ENCODE data around the gene FERMT3. TPM values are rescaled to one million over a fixed set of nuclear protein-coding genes. Genes with fewer than 3 reads are reported as not detected.
A peak's percentile ranks its signal among the peaks of the same experiment; 100 is the strongest.

Gene FERMT3
- total and polyA plus RNA-seq, 2 donors (not counting 3 experiments of a cell fraction or from before 2014, with no cell fraction given) = 64.4 to 100 TPM

DNA sequence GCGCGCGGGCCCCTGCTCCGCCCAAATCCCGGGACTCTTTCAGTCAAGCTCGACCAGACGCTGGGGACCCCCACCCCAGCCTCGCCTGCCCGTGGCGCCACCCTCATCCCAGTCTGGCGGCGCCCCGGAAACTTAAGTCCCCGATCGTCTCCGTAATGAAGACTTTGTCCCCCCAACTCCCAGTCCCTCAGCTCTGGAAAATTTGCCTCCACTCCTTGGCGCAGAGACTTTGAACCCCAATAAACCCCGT lies 45.2 kb downstream of the FERMT3 start:
- FAIRE-seq (no peak), DNase-seq (ENCODE audit: low read depth, low spot score) (peak; percentile 21)
- no peaks in the 10 kb centered on the region for H3K27me3 ChIP-seq (ENCODE audit: control insufficient read depth in 2 of 2, insufficient read depth in 2 of 2, low read length in 2 of 2)
- H2AFZ ChIP-seq (ENCODE audit: low read depth, low read length) = peak overlapping the region; percentile 23
- H3K9ac ChIP-seq (replicated peaks; ENCODE audit: extremely low read depth, insufficient read depth, low read length) = peak overlapping the region; percentile 65
- peak overlapping the region; percentile 86 for H3K4me2 ChIP-seq (ENCODE audit: insufficient read depth, low read length)
- no peak for TF ChIP-seq GATA2 (IDR thresholded peaks at IDR 0.05; ENCODE audit: insufficient read depth, insufficient read length, low read depth, low read length)
- no peak for TF ChIP-seq EZH2 (IDR thresholded peaks at IDR 0.05; ENCODE audit: borderline replicate concordance, low read depth, low read length, severe bottlenecking)
- TF ChIP-seq POLR2AphosphoS5 (IDR thresholded peaks at IDR 0.05; ENCODE audit: insufficient read depth, low read depth, low read length) = no peak
- TF ChIP-seq, protein P1, sequence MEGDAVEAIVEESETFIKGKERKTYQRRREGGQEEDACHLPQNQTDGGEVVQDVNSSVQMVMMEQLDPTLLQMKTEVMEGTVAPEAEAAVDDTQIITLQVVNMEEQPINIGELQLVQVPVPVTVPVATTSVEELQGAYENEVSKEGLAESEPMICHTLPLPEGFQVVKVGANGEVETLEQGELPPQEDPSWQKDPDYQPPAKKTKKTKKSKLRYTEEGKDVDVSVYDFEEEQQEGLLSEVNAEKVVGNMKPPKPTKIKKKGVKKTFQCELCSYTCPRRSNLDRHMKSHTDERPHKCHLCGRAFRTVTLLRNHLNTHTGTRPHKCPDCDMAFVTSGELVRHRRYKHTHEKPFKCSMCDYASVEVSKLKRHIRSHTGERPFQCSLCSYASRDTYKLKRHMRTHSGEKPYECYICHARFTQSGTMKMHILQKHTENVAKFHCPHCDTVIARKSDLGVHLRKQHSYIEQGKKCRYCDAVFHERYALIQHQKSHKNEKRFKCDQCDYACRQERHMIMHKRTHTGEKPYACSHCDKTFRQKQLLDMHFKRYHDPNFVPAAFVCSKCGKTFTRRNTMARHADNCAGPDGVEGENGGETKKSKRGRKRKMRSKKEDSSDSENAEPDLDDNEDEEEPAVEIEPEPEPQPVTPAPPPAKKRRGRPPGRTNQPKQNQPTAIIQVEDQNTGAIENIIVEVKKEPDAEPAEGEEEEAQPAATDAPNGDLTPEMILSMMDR (IDR thresholded peaks at IDR 0.05; ENCODE audit: extremely low read depth in 1 of 2, insufficient read depth in 1 of 2, low read depth in 1 of 2, low read length in 2 of 2) = no peak
- TF ChIP-seq, protein P2, sequence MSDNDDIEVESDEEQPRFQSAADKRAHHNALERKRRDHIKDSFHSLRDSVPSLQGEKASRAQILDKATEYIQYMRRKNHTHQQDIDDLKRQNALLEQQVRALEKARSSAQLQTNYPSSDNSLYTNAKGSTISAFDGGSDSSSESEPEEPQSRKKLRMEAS (IDR thresholded peaks at IDR 0.05; ENCODE audit: insufficient read depth, insufficient read length) = no peak
- TF ChIP-seq FOS (IDR thresholded peaks at IDR 0.05; ENCODE audit: borderline replicate concordance, insufficient read depth, low read length) = no peak
- TF ChIP-seq POLR2A (IDR thresholded peaks at IDR 0.05; ENCODE audit: low read depth, low read length) = no peak
- TF ChIP-seq MYC (IDR thresholded peaks at IDR 0.05; ENCODE audit: low read depth, low read length) = no peak
- TF ChIP-seq JUN (IDR thresholded peaks at IDR 0.05; ENCODE audit: borderline replicate concordance, insufficient read depth, insufficient read length, low read depth) = no peak
- peak overlapping the region; percentile 80 to 93 (median 80) for H3K4me3 ChIP-seq (replicated peaks in 1 of 3; ENCODE audit: insufficient read depth in 1 of 3, low read depth in 1 of 3, low read length in 3 of 3)
- peak overlapping the region; percentile 49 for H3K27ac ChIP-seq (ENCODE audit: insufficient read depth, low read depth, low read length)
- no peaks in the 10 kb centered on the region for H3K9me3 ChIP-seq (replicated peaks; ENCODE audit: control insufficient read depth, insufficient read depth, low read length)
- no peaks in the 10 kb centered on the region for H3K9me1 ChIP-seq (replicated peaks; ENCODE audit: control insufficient read depth, extremely low read depth, insufficient read depth, low read length)
- intact Hi-C loops (cut with micrococcal nuclease) (loop anchor here (1.0 kb wide), 4 partner anchors 12 to 50 kb away; partner anchors contain the start of gene GPR137), dilution Hi-C loops (cut with MboI; ENCODE audit: extremely low pct_ligation_motif_present, low sequenced_read_pairs) (no loop called here)
- H4K20me1 ChIP-seq (replicated peaks; ENCODE audit: control insufficient read depth, extremely low read depth, insufficient read depth, low read length) = no peaks in the 10 kb centered on the region
- ChIA-PET CTCF (interaction anchor here (0.7 to 4.7 kb wide), 9 partner anchors 9 to 103 kb away, joined by 3 to 60 read pairs (median 10); partner anchors contain the start of genes CATSPERZ, FERMT3 and PRDX5), POLR2A (no interaction called here)
- TSS peak; percentile 7 for BruUV-seq (replicated peaks)
- peaks cover 30% of the 10 kb centered on the region for H3K4me1 ChIP-seq (ENCODE audit: control insufficient read depth, extremely low read depth, insufficient read depth, low read length)
- peaks cover under 1 to 15% of the 10 kb centered on the region in 2 experiments for H3K36me3 ChIP-seq (ENCODE audit: control insufficient read depth in 2 of 2, extremely low read depth in 1 of 2, insufficient read depth in 2 of 2, low read length in 2 of 2)
- peaks cover 32% of the 10 kb centered on the region for H3K79me2 ChIP-seq (ENCODE audit: control insufficient read depth, insufficient read depth, low read length)

Measured in endothelial cell of umbilical vein (primary cell).